GM23248 (cell line): Measurements from ENCODE around the gene CDC42EP4. TPM values are rescaled to one million over a fixed set of nuclear protein-coding genes. Genes with fewer than 3 reads are reported as not detected.

Experiments
- DNase-seq: peaks from one replicate; pipeline ENCODE4 v3.0.0-alpha.2; 2015
- H2AFZ ChIP-seq: fragments of 200-600 bp; sonication (generic); 2 replicates; pipeline ENCODE4 v1.6.1; 2016; ENCODE audit warnings: antibody characterized with exemption
- H3F3A ChIP-seq: fragments of 200-600 bp; sonication (generic); 2 replicates; pipeline ENCODE4 v1.6.1; 2016; ENCODE audit warnings: mild to moderate bottlenecking, antibody characterized with exemption, mixed run types; ENCODE audit not compliant: insufficient read depth
- H3K27ac ChIP-seq: fragments of 200-600 bp; sonication (generic); 2 replicates; pipeline ENCODE4 v1.5.1; 2016; ENCODE audit warnings: mild to moderate bottlenecking
- H3K27me3 ChIP-seq: fragments of 200-600 bp; sonication (generic); replicated peaks from 2 replicates; pipeline ENCODE4 v1.6.1; 2016; ENCODE audit warnings: mild to moderate bottlenecking; ENCODE audit not compliant: insufficient read depth
- H3K36me3 ChIP-seq: fragments of 200-600 bp; sonication (generic); 2 replicates; pipeline ENCODE4 v1.6.1; 2016; ENCODE audit warnings: low read depth, mild to moderate bottlenecking
- H3K4me1 ChIP-seq: fragments of 200-600 bp; sonication (generic); 2 replicates; pipeline ENCODE4 v1.6.1; 2016; ENCODE audit warnings: mild to moderate bottlenecking; ENCODE audit not compliant: insufficient read depth
- H3K4me2 ChIP-seq: fragments of 200-600 bp; sonication (generic); one replicate; pipeline ENCODE4 v1.6.1; 2016; ENCODE audit warnings: mild to moderate bottlenecking; ENCODE audit not compliant: unreplicated experiment
- H3K4me3 ChIP-seq: fragments of 200-600 bp; sonication (generic); 2 replicates; pipeline ENCODE4 v1.5.1; 2016; ENCODE audit warnings: mild to moderate bottlenecking
- H3K79me2 ChIP-seq: fragments of 200-600 bp; sonication (generic); 2 replicates; pipeline ENCODE4 v1.6.1; 2016; ENCODE audit warnings: mild to moderate bottlenecking; ENCODE audit not compliant: insufficient read depth
- H3K9ac ChIP-seq: fragments of 200-600 bp; sonication (generic); 2 replicates; pipeline ENCODE4 v1.6.1; 2016; ENCODE audit warnings: mild to moderate bottlenecking
- H3K9me2 ChIP-seq: fragments of 200-600 bp; sonication (generic); 2 replicates; pipeline ENCODE4 v1.6.1; 2016; ENCODE audit warnings: mixed run types, mild to moderate bottlenecking, moderate library complexity; ENCODE audit not compliant: insufficient read depth
- H3K9me3 ChIP-seq: fragments of 200-600 bp; sonication (generic); one replicate; pipeline ENCODE4 v1.6.1; 2017; ENCODE audit warnings: low read depth
- H4K20me1 ChIP-seq: fragments of 200-600 bp; sonication (generic); 2 replicates; pipeline ENCODE4 v1.6.0; 2016; ENCODE audit not compliant: insufficient read depth
- EZH2 ChIP-seq: fragments of 200-600 bp; sonication (generic); IDR thresholded peaks from 2 replicates; pipeline ENCODE4 v1.6.1; 2018; ENCODE audit warnings: antibody characterized with exemption, mild to moderate bottlenecking; ENCODE audit not compliant: insufficient read depth, poor library complexity, severe bottlenecking
- EZH2phosphoT487 ChIP-seq: fragments of 200-600 bp; sonication (generic); IDR thresholded peaks from 2 replicates; pipeline ENCODE4 v1.6.1; 2018; ENCODE audit warnings: antibody characterized with exemption, moderate library complexity, mild to moderate bottlenecking, low read depth; ENCODE audit not compliant: insufficient read depth
- WGBS, 2 experiments: methylation state at CpG; one replicate each; pipeline ENCODE4 v1.1.6; 2015 to 2017; ENCODE audit warnings: low lambda C conversion rate in 2 of 2, low coverage in 1 of 2; ENCODE audit errors: missing lambda C conversion rate in 2 of 2; 5-methylcytosine and 5-hydroxymethylcytosine counted together
- in situ Hi-C: fragments of 300-500 bp; cut with MboI; formaldehyde crosslinking; loops from 2 replicates; pipeline ENCODE4 v1.15.0; 2020
- polyA plus RNA-seq: library from polyadenylated mRNA; unstranded; fragments of >200 nt; fragmentation: Nextera tagmentation; extraction: Ambion mirVana; gene quantifications from 2 replicates; pipeline ENCODE4 v1.2.1, GENCODE V29; 2016
- total RNA-seq: library from RNA; depleted of rRNA; stranded (reverse); fragments of >200 nt; shearing (Covaris generic); gene quantifications from 2 replicates; pipeline ENCODE4 v1.2.3, GENCODE V29; 2014

CDC42EP4 gene
- total and polyA plus RNA-seq, 2 experiments from 2014 or later, result 31.2 to 34.6 TPM

- in situ Hi-C loops, result no loop called here
- 73 to 75% methylated on average over 12 of the region's 12 CpGs for WGBS, 2 experiments
- H2AFZ ChIP-seq, result no peak overlapping the region
These were observed 48.8 kb downstream of the CDC42EP4 start for GRCh38 chr17:73262676-73263642.

DNA sequence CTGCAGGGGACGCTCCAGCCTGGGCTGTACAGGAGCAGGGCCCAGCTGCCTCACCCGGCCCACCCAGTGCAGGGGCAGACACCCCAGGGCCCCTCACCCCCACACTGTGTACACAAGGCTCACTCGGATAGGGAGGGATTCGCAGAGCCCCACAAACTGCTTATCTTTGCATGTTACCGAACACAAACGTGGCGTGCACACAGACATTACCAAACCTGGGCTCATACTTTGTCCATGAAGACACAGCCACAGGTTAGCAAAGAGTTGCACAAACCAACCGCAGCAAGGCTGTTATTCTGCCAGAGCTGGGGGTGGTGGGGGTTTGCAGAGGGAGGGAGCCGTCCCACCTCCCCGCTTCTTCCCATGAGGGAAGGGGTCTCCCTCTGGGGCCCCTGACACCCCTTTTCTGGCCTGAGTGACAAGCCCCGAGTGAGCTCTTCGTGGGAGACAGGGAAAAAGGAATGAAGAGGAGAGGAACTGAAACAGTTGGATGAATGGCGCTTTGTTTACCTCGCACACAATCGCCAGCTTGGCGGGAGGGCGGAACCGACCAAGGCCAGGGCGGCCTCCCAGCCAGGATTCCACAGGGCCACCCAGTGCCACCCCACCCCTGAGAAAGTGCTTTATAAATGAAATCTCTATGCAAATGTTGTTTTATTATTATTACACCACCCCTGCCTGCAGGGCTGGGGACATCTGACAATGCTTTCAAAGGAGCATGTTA lies 49.7 kb downstream of the CDC42EP4 start:
- Histone ChIP-seq H3K27me3 (no peaks in the 10 kb centered on the region), H3K4me3 (no peak overlapping the region), H4K20me1 (no peaks in the 10 kb centered on the region), H3K9me3 (no peaks in the 10 kb centered on the region), H3K79me2 (no peaks in the 10 kb centered on the region), H3F3A (no peaks in the 10 kb centered on the region), H3K9me2 (no peaks in the 10 kb centered on the region), H3K9ac (no peak overlapping the region), H3K4me2 (no peak overlapping the region), H2AFZ (no peak overlapping the region), H3K4me1 (no peaks in the 10 kb centered on the region), H3K36me3 (no peaks in the 10 kb centered on the region), H3K27ac (no peak overlapping the region)
- WGBS, 2 experiments, result 89 to 90% methylated on average over 19 of the region's 19 CpGs
- no peak for DNase-seq
- in situ Hi-C loops, result no loop called here
- TF ChIP-seq EZH2phosphoT487 (no peak), EZH2 (no peak)

More at GRCh38 chr17:73262676-73263642, 48.8 kb downstream of the CDC42EP4 start:
- Histone ChIP-seq H3F3A (no peaks in the 10 kb centered on the region), H3K4me3 (no peak overlapping the region), H3K9me3 (no peaks in the 10 kb centered on the region), H3K9ac (no peak overlapping the region), H3K27ac (no peak overlapping the region), H3K9me2 (no peaks in the 10 kb centered on the region), H4K20me1 (no peaks in the 10 kb centered on the region), H3K79me2 (no peaks in the 10 kb centered on the region), H3K4me1 (no peaks in the 10 kb centered on the region), H3K27me3 (no peaks in the 10 kb centered on the region), H3K36me3 (no peaks in the 10 kb centered on the region), H3K4me2 (no peak overlapping the region)
- TF ChIP-seq EZH2, result no peak
- no peak for TF ChIP-seq EZH2phosphoT487
- no peak for DNase-seq

- in situ Hi-C loops, result no loop called here
- no peaks in the 10 kb centered on the region for H3K9me2 ChIP-seq
- H2AFZ ChIP-seq, result no peak within 1 kb of the TSS
- no peaks in the 10 kb centered on the region for H4K20me1 ChIP-seq
- no peaks in the 10 kb centered on the region for H3K27me3 ChIP-seq
- no peaks in the 10 kb centered on the region for H3K36me3 ChIP-seq
- H3F3A ChIP-seq, result no peaks in the 10 kb centered on the region
- 96 to 97% methylated on average over 8 to 9 of the region's 9 CpGs for WGBS, 2 experiments
- no peaks in the 10 kb centered on the region for H3K9me3 ChIP-seq
- TF ChIP-seq EZH2phosphoT487, result no peak
- TF ChIP-seq EZH2, result no peak
- H3K4me2 ChIP-seq, result no peak within 1 kb of the TSS
- H3K9ac ChIP-seq, result no peak within 1 kb of the TSS
- H3K4me3 ChIP-seq, result no peak within 1 kb of the TSS
- no peaks in the 10 kb centered on the region for H3K79me2 ChIP-seq
- H3K27ac ChIP-seq, result no peak within 1 kb of the TSS
- no peaks in the 10 kb centered on the region for H3K4me1 ChIP-seq
- DNase-seq, result no peak
These were observed 50.2 kb downstream of the CDC42EP4 start, which contains the start of gene CPSF4L for GRCh38 chr17:73261617-73261951. CPSF4L (minus strand) TSS chr17:73261880; CDS start chr17:73261818, 62 bp downstream.

DNA sequence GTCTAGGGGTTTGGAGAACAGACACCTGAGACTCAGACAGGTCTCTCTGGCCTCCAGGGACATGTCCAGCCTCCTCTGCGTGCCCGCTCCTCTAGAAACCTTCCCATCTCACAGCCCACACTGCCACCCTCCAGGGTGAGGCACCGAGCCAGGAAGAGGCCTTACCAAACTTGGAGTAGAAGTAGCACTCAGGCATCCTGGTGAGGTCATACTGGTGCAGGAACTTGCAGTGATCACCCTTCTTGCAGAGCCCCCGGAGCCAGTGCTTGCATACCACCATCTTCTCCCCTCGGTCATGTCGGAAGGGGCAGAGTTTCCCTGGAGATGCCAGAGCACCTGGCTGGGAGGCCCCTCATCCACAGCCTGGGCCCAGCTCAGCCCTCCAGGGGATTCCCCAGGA lies 54.3 kb downstream of the CDC42EP4 start:
- H3K4me1 ChIP-seq, result no peaks in the 10 kb centered on the region
- TF ChIP-seq EZH2, result no peak
- no peak for TF ChIP-seq EZH2phosphoT487
- no peaks in the 10 kb centered on the region for H3F3A ChIP-seq
- H3K9me3 ChIP-seq, result no peaks in the 10 kb centered on the region
- WGBS, 2 experiments, result 88 to 91% methylated on average over 5 to 6 of the region's 6 CpGs
- H3K27ac ChIP-seq, result no peak overlapping the region
- in situ Hi-C loops, result loop anchor here (5.0 kb wide), 1 partner anchor 115 kb away; no protein-coding TSS in a partner anchor
- H2AFZ ChIP-seq, result no peak overlapping the region
- no peaks in the 10 kb centered on the region for H4K20me1 ChIP-seq
- no peak for DNase-seq
- no peak overlapping the region for H3K4me3 ChIP-seq
- H3K4me2 ChIP-seq, result no peak overlapping the region
- no peaks in the 10 kb centered on the region for H3K27me3 ChIP-seq
- no peaks in the 10 kb centered on the region for H3K9me2 ChIP-seq
- no peaks in the 10 kb centered on the region for H3K79me2 ChIP-seq
- no peaks in the 10 kb centered on the region for H3K36me3 ChIP-seq
- no peak overlapping the region for H3K9ac ChIP-seq
